ENCODE data around the gene AIMP2. TPM values are rescaled to one million over a fixed set of nuclear protein-coding genes. Genes with fewer than 3 reads are reported as not detected.
"Not testable (repeated sequence)": the region's sequence is repeated elsewhere in the genome, so short reads cannot be mapped to it uniquely, and the experiment has no call there.

AIMP2 gene
- total and polyA plus RNA-seq, 2 of the 4 experiments (the other 2 are of a cell fraction), result 57.5 to 58.6 TPM

DNA sequence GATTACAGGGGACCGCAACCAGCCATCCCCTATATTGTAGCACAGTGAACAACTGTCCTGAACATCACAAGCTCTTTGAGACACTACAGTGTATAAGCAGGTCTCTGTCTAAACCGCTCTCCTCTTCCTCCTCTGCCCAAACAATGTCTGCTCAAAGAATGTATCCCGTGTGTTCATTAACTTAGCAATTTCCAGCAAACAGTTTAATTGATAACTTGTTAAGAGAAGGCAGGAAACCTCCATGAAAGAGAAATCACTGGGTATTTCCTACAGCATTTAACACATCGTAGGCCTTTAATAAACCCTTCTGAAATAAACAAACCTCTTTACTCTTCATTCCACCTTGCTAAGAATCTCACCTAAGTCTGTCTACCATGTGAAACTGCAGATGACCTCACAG lies 1.7 kb upstream of the AIMP2 start:
- TF ChIP-seq RFX5 (IDR thresholded peaks at IDR 0.05; ENCODE audit: low read depth, low read length) (no peak), FOS (IDR thresholded peaks at IDR 0.05; ENCODE audit: low read depth, low read length) (no peak), BHLHE40 (IDR thresholded peaks at IDR 0.05; ENCODE audit: low read depth, low read length) (no peak), CEBPB (IDR thresholded peaks at IDR 0.05; ENCODE audit: low read depth, low read length) (no peak), CHD1 (IDR thresholded peaks at IDR 0.05; ENCODE audit: low read depth, low read length) (no peak)
- no peaks in the 10 kb centered on the region for H3K4me1 ChIP-seq (ENCODE audit: control insufficient read depth, insufficient read depth, low read length)
- peak overlapping the region; percentile 34; the same call in 1 of the 2 replicates for H2AK5ac ChIP-seq (ENCODE audit: low read depth, low read length)
- no peak overlapping the region for H2BK20ac ChIP-seq (ENCODE audit: low read depth, low read length)
- H2BK15ac ChIP-seq (ENCODE audit: low read depth, low read length), result no peak overlapping the region
- H3K4me3 ChIP-seq (ENCODE audit: insufficient read depth, low read depth, low read length), result no peak overlapping the region
- H3K23ac ChIP-seq (ENCODE audit: low read depth, low read length), result no peak overlapping the region; the same call in 1 of the 2 replicates
- dilution Hi-C loops (cut with HindIII; ENCODE audit: low sequenced_read_pairs, unreplicated experiment) (no loop called here), intact Hi-C loops (cut with micrococcal nuclease) (no loop called here), in situ Hi-C loops (cut with MboI; ENCODE audit: low sequenced_read_pairs) (no loop called here)
- H3K9ac ChIP-seq (ENCODE audit: low read depth, low read length), result no peak overlapping the region
- H3K9me1 ChIP-seq (ENCODE audit: insufficient read depth, low read length), result no peaks in the 10 kb centered on the region; the same call in 1 of the 2 replicates
- no peak overlapping the region for H2AFZ ChIP-seq (replicated peaks; ENCODE audit: low read length, poor library complexity)
- CTCF ChIA-PET, result interaction anchor here (0.5 to 1.0 kb wide), 2 partner anchors 10 to 343 kb away, joined by 3 read pairs; no protein-coding TSS in a partner anchor
- no peaks in the 10 kb centered on the region for H3K9me3 ChIP-seq (ENCODE audit: control insufficient read depth, insufficient read depth, low read length)
- no peak overlapping the region for H3K4ac ChIP-seq (ENCODE audit: low read depth, low read length)
- H4K8ac ChIP-seq (ENCODE audit: low read depth in 2 of 2, low read length in 2 of 2), result no peak overlapping the region
- no peak overlapping the region for H4K5ac ChIP-seq (ENCODE audit: low read depth, low read length)
- H2AK9ac ChIP-seq (replicated peaks; ENCODE audit: low read depth, low read length, poor library complexity), result no peak overlapping the region
- DNase-seq, result no peak
- H4K91ac ChIP-seq (ENCODE audit: insufficient read depth, low read depth, low read length), result no peak overlapping the region; the same call in 1 of the 2 replicates
- no peaks in the 10 kb centered on the region for H4K20me1 ChIP-seq (ENCODE audit: insufficient read depth, low read length)
- H3K18ac ChIP-seq (ENCODE audit: low read depth, low read length), result no peak overlapping the region
- H3K27me3 ChIP-seq (ENCODE audit: control insufficient read depth, insufficient read depth, low read length), result no peaks in the 10 kb centered on the region
- POLR2A ChIA-PET (ENCODE audit: unreplicated experiment), result no interaction called here
- peaks cover 9 to 41% of the 10 kb centered on the region in 2 experiments for H3K79me1 ChIP-seq (ENCODE audit: low read depth in 1 of 2, low read length in 2 of 2)
- no peak overlapping the region for H3K56ac ChIP-seq (ENCODE audit: extremely low read depth, insufficient read depth, low read length)
- H3K36me3 ChIP-seq (ENCODE audit: control insufficient read depth, insufficient read depth, low read length), result peaks cover 4% of the 10 kb centered on the region
- no peak for ATAC-seq (ENCODE audit: low read depth)
- no peak overlapping the region for H3K14ac ChIP-seq (replicated peaks; ENCODE audit: low read depth, low read length)
- H2BK120ac ChIP-seq (ENCODE audit: low read depth, low read length), result no peak overlapping the region
- H2BK5ac ChIP-seq (ENCODE audit: low read depth, low read length, poor library complexity, severe bottlenecking), result no peak overlapping the region
- no TSS peak for BruUV-seq (replicated peaks)
- H3K4me2 ChIP-seq (ENCODE audit: low read depth, low read length), result no peak overlapping the region
- 100% methylated on average over 1 of the region's 4 CpGs; no CpG with 5 or more reads in 1 of the 2 experiments for WGBS, 2 experiments (ENCODE audit: extremely low coverage in 2 of 2, insufficient read length in 1 of 2)
- no peak overlapping the region for H3K27ac ChIP-seq (ENCODE audit: insufficient read depth, low read length)

DNA sequence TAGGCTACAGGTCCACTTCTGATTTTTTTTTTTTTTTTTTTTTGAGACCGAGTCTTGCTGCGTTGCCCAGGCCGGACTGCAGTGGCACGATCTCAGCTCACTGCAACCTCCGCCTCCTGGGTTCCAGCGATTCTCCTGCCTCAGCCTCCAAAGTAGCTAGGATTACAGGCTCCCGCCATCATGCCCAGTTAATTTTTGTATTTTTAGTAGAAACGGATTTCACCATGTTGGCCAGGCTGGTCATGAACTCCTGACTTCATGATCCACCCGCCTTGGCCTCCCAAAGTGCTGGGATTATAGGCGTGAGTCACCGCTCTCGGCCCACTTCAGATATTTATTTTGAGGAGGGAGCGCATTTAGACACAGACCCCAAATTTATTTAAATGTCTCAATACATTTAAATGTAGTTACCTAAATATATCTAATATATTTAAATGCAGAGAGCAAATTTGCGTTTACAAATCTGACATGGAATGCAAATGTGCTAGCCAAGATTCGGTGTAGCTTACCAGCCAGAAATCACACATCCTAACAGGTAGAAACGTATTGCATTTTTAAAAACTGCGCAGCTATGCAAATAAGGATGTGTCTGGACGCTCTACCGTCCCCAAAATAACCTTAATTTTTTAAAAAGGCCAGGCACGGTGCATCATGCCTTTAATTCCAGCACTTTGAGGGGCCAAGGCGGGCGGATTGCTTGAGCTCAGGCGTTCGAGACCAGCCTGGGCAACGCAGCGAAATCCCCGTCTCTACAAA lies 1.1 kb upstream of the AIMP2 start:
- in situ Hi-C loops (cut with MboI; ENCODE audit: low sequenced_read_pairs); H2AK5ac ChIP-seq (ENCODE audit: low read depth, low read length); H4K20me1 ChIP-seq (ENCODE audit: insufficient read depth, low read length); POLR2A ChIA-PET (ENCODE audit: unreplicated experiment); H2BK15ac ChIP-seq (ENCODE audit: low read depth, low read length); H3K56ac ChIP-seq (ENCODE audit: extremely low read depth, insufficient read depth, low read length); H2BK20ac ChIP-seq (ENCODE audit: low read depth, low read length); H3K9me3 ChIP-seq (ENCODE audit: control insufficient read depth, insufficient read depth, low read length); H2AK9ac ChIP-seq (replicated peaks; ENCODE audit: low read depth, low read length, poor library complexity); dilution Hi-C loops (cut with HindIII; ENCODE audit: low sequenced_read_pairs, unreplicated experiment); H3K27me3 ChIP-seq (ENCODE audit: control insufficient read depth, insufficient read depth, low read length); H4K5ac ChIP-seq (ENCODE audit: low read depth, low read length); H3K4me1 ChIP-seq (ENCODE audit: control insufficient read depth, insufficient read depth, low read length); H4K91ac ChIP-seq (ENCODE audit: insufficient read depth, low read depth, low read length); H3K14ac ChIP-seq (replicated peaks; ENCODE audit: low read depth, low read length); intact Hi-C loops (cut with micrococcal nuclease); H3K36me3 ChIP-seq (ENCODE audit: control insufficient read depth, insufficient read depth, low read length); H2BK120ac ChIP-seq (ENCODE audit: low read depth, low read length); H2BK5ac ChIP-seq (ENCODE audit: low read depth, low read length, poor library complexity, severe bottlenecking); H2AFZ ChIP-seq (replicated peaks; ENCODE audit: low read length, poor library complexity); DNase-seq; ATAC-seq (ENCODE audit: low read depth); H3K9me1 ChIP-seq (ENCODE audit: insufficient read depth, low read length); BruUV-seq (replicated peaks); H3K18ac ChIP-seq (ENCODE audit: low read depth, low read length): not testable (repeated sequence)
- CTCF ChIA-PET, result interaction anchor here (0.5 to 1.4 kb wide), 3 partner anchors 182 to 342 kb away, joined by 3 to 5 read pairs (median 3); no protein-coding TSS in a partner anchor
- H3K9ac ChIP-seq (ENCODE audit: low read depth, low read length), result peak overlapping the region; percentile 68
- peaks cover 9 to 47% of the 10 kb centered on the region in 2 experiments for H3K79me1 ChIP-seq (ENCODE audit: low read depth in 1 of 2, low read length in 2 of 2)
- peak overlapping the region; percentile 27; the same call in 1 of the 2 replicates for H3K23ac ChIP-seq (ENCODE audit: low read depth, low read length)
- 67% methylated on average over 2 of the region's 27 CpGs; no CpG with 5 or more reads in 1 of the 2 experiments for WGBS, 2 experiments (ENCODE audit: extremely low coverage in 2 of 2, insufficient read length in 1 of 2)
- peak overlapping the region; percentile 31; the same call in 1 of the 2 replicates for H3K4ac ChIP-seq (ENCODE audit: low read depth, low read length)
- H3K4me2 ChIP-seq (ENCODE audit: low read depth, low read length), result peak overlapping the region; percentile 87
- H3K27ac ChIP-seq (ENCODE audit: insufficient read depth, low read length), result 0 out of 2 replicates have a peak overlapping the region, but pooled peaks have one; percentile 27
- peak overlapping the region; percentile 58 for H3K4me3 ChIP-seq (ENCODE audit: insufficient read depth, low read depth, low read length)
- H4K8ac ChIP-seq (ENCODE audit: low read depth in 2 of 2, low read length in 2 of 2), result peak overlapping the region; percentile 41 to 54; a peak in 2 of 4 replicates
